ENCODE measurements around the gene MTRR. TPM values are rescaled to one million over a fixed set of nuclear protein-coding genes. Genes with fewer than 3 reads are reported as not detected.

The MTRR gene
- polyA plus RNA-seq, 10 donors = 22.8 to 31.0 (median 25.9) TPM

Other genes starting within 250 kb of the MTRR start
- gene CFAP90, start 18.0 kb upstream of the MTRR start, polyA plus RNA-seq (ENCODE audit: insufficient read length in 10 of 10) = under 1 TPM in 9 of 10 donors, not detected in 1; 0.15 to 0.62 (median 0.20) TPM
- 10 to 100 TPM in 3 of 10 donors, 1 to 10 TPM in 7; 6.5 to 12.6 (median 9.5) TPM for gene FASTKD3, start 117 bp upstream of the MTRR start, polyA plus RNA-seq (ENCODE audit: insufficient read length in 10 of 10)